ENCODE data around the gene ZDHHC23.

GRCh38 chr3:113963879-113964278 lies 16.1 kb downstream of the ZDHHC23 start:
- TF ChIP-seq CTCF (IDR thresholded peaks at IDR 0.05) (no peak), POLR2A (IDR thresholded peaks at IDR 0.05) (no peak)
